UCSD-AML1 (cell line): ENCODE data around the gene SPSB3.
A peak's percentile ranks its signal among the peaks of the same experiment; 100 is the strongest.

Experiments used
- DNase-seq: peaks from one replicate; lab custom pipeline; 2025; ENCODE audit not compliant: unreplicated experiment; lab: John Stamatoyannopoulos, UW

The SPSB3 gene

GRCh38 chr16:1782408-1783264, at the start of gene SPSB3, which contains the start of gene NUBP2:
Gene SPSB3 (minus strand): TSS chr16:1782571. CDS start chr16:1781483, 1,088 bp downstream.
Gene NUBP2 (plus strand): TSS chr16:1782960. CDS start chr16:1783021, 61 bp downstream.
- DNase-seq: peak; percentile 99

- no peak for DNase-seq
Measured at GRCh38 chr16:1831186-1832075, 49.1 kb upstream of the SPSB3 start.

- DNase-seq: no peak
Measured at GRCh38 chr16:1830213-1830612, 47.8 kb upstream of the SPSB3 start.

- DNase-seq: no peak
Measured at GRCh38 chr16:1828645-1829410, 46.5 kb upstream of the SPSB3 start.

GRCh38 chr16:1826691-1827573, 44.6 kb upstream of the SPSB3 start, which contains the start of the genes FAHD1 and HAGH:
Gene FAHD1 (plus strand): TSS chr16:1827206. CDS start chr16:1827239, 33 bp downstream.
Gene HAGH (minus strand): TSS chr16:1826825. CDS start chr16:1826787, 38 bp downstream.
- peak; percentile 91 for DNase-seq

GRCh38 chr16:1825864-1826690, 43.7 kb upstream of the SPSB3 start:
- peak; percentile 76 for DNase-seq

- no peak for DNase-seq
Measured at GRCh38 chr16:1825381-1825863, 43.1 kb upstream of the SPSB3 start.

GRCh38 chr16:1823821-1824220, 41.5 kb upstream of the SPSB3 start:
- peak; percentile 39 for DNase-seq

- no peak for DNase-seq
Measured at GRCh38 chr16:1822801-1823200, 40.4 kb upstream of the SPSB3 start.

GRCh38 chr16:1821861-1822611, 39.7 kb upstream of the SPSB3 start:
- DNase-seq: no peak

GRCh38 chr16:1820946-1821290, 38.5 kb upstream of the SPSB3 start:
- no peak for DNase-seq

GRCh38 chr16:1820096-1820945, 38.0 kb upstream of the SPSB3 start:
- DNase-seq: no peak

- no peak for DNase-seq
Measured at GRCh38 chr16:1819611-1820010, 37.2 kb upstream of the SPSB3 start.

GRCh38 chr16:1818873-1819525, 36.6 kb upstream of the SPSB3 start:
- no peak for DNase-seq

GRCh38 chr16:1818204-1818872, 36.0 kb upstream of the SPSB3 start:
- DNase-seq: no peak

- no peak for DNase-seq
Measured at GRCh38 chr16:1817716-1818115, 35.3 kb upstream of the SPSB3 start.
